Lower lobe of right lung (tissue), 2 donors: ENCODE measurements around the gene IRX1. TPM values are rescaled to one million over a fixed set of nuclear protein-coding genes. Genes with fewer than 3 reads are reported as not detected.

Source experiments
- ATAC-seq, 2 donors: fragments of 200-7000 bp; cut with Tn5 transposase; one replicate each; pipeline ENCODE4 v1.9.1; 2020 to 2022; ENCODE audit warnings: mild to moderate bottlenecking in 2 of 2, moderate library complexity in 2 of 2
- DNase-seq: peaks from one replicate; pipeline ENCODE4 v3.0.0-alpha.2; 2020
- H3K27ac ChIP-seq: fragments of 200-600 bp; one replicate; pipeline ENCODE4 v1.8.0; 2022
- H3K27me3 ChIP-seq: fragments of 200-600 bp; one replicate; pipeline ENCODE4 v1.8.0; 2022; ENCODE audit warnings: low read depth
- H3K36me3 ChIP-seq: fragments of 200-600 bp; one replicate; pipeline ENCODE4 v1.8.0; 2022; ENCODE audit warnings: mild to moderate bottlenecking
- H3K4me1 ChIP-seq: fragments of 200-600 bp; one replicate; pipeline ENCODE4 v1.8.0; 2022
- H3K4me3 ChIP-seq: fragments of 200-600 bp; one replicate; pipeline ENCODE4 v1.8.0; 2022; ENCODE audit warnings: mild to moderate bottlenecking
- H3K9me3 ChIP-seq: fragments of 200-600 bp; one replicate; pipeline ENCODE4 v1.8.0; 2022
- intact Hi-C: fragments of 100-400 bp; cut with DNase I; formaldehyde crosslinking; loops from one replicate; pipeline ENCODE4 v1.11.0; 2022
- total RNA-seq: library from RNA; stranded (reverse); fragmentation: NEBNext Ultra II Directional; extraction: Animal tissue kit (Norgen Biotek cat#: 25700); gene quantifications from one replicate; pipeline ENCODE4 v1.2.1, GENCODE V29; 2021
- TF ChIP-seq, protein P1 (sequence below): fragments of 200-600 bp; IDR thresholded peaks from one replicate; pipeline ENCODE4 v1.8.0; 2022; ENCODE audit warnings: antibody characterized with exemption, mild to moderate bottlenecking
- donor health status: DM: no; HTN: yes; CAD: no; lungs with severe emphysema.

IRX1 gene
- total RNA-seq, 1 donor from 2014 or later: 6.0 TPM

DNA sequence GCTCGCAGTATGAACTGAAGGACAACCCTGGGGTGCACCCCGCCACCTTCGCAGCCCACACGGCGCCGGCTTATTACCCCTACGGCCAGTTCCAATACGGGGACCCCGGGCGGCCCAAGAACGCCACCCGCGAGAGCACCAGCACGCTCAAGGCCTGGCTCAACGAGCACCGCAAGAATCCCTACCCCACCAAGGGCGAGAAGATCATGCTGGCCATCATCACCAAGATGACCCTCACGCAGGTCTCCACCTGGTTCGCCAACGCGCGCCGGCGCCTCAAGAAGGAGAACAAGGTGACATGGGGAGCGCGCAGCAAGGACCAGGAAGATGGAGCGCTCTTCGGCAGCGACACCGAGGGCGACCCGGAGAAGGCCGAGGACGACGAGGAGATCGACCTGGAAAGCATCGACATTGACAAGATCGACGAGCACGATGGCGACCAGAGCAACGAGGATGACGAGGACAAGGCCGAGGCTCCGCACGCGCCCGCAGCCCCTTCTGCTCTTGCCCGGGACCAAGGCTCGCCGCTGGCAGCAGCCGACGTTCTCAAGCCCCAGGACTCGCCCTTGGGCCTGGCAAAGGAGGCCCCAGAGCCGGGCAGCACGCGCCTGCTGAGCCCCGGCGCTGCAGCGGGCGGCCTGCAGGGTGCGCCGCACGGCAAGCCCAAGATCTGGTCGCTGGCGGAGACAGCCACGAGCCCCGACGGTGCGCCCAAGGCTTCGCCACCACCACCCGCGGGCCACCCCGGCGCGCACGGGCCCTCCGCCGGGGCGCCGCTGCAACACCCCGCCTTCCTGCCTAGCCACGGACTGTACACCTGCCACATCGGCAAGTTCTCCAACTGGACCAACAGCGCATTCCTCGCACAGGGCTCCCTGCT is 3.8 kb downstream of the IRX1 start:
- H3K9me3 ChIP-seq: no peaks in the 10 kb centered on the region
- H3K27me3 ChIP-seq: peaks cover 92% of the 10 kb centered on the region
- peak; percentile 30 to 46 for ATAC-seq
- H3K4me1 ChIP-seq: peaks cover 25% of the 10 kb centered on the region
- no peaks in the 10 kb centered on the region for H3K36me3 ChIP-seq
- intact Hi-C loops: no loop called here
- TF ChIP-seq, protein P1, sequence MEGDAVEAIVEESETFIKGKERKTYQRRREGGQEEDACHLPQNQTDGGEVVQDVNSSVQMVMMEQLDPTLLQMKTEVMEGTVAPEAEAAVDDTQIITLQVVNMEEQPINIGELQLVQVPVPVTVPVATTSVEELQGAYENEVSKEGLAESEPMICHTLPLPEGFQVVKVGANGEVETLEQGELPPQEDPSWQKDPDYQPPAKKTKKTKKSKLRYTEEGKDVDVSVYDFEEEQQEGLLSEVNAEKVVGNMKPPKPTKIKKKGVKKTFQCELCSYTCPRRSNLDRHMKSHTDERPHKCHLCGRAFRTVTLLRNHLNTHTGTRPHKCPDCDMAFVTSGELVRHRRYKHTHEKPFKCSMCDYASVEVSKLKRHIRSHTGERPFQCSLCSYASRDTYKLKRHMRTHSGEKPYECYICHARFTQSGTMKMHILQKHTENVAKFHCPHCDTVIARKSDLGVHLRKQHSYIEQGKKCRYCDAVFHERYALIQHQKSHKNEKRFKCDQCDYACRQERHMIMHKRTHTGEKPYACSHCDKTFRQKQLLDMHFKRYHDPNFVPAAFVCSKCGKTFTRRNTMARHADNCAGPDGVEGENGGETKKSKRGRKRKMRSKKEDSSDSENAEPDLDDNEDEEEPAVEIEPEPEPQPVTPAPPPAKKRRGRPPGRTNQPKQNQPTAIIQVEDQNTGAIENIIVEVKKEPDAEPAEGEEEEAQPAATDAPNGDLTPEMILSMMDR: peak; percentile 17
- no peak for DNase-seq
- H3K4me3 ChIP-seq: no peak overlapping the region
- H3K27ac ChIP-seq: no peak overlapping the region

DNA sequence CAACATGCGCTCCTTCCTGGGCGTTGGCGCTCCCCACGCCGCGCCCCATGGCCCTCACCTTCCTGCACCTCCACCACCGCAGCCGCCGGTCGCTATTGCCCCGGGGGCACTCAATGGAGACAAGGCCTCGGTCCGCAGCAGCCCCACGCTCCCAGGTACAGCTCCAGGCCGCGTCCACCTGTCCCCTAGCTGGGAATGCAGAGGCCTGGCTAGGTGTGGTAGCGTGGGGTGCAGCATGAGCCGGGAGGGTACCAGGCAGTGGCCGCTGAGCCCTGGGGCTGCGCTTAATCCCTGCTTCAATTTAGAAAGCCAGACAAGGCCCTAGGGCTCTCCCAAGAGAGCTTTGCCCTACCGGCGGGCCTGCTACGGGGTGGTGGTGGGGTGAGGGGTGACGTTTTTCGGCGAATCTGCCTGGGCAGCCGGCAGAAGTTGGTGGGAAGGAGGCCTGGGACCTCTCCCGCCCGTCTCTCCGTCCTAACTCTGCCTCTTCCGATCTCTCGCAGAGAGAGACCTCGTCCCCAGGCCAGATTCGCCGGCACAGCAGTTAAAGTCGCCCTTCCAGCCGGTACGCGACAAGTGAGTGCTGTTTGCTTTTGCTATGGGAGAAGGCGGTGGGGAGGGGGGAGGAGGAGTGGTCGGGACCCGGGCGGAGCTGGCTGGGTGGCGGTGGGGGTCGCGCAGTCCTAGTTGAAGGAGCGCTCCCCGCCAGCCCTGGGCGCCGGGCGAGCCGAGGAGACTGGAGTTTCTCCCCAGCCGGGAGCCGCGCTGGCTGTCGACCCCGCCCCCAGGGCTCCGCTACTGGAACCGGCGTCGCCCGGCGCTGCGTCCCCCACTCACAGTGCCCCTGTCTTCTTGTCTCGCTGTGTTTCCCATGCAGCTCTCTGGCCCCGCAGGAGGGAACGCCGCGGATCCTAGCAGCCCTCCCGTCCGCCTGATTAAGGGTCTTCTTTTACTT is 4.8 kb downstream of the IRX1 start:
- Histone ChIP-seq H3K4me1 (peaks cover 16% of the 10 kb centered on the region), H3K27ac (no peak overlapping the region), H3K4me3 (peak overlapping the region; percentile 19), H3K27me3 (peaks cover 92% of the 10 kb centered on the region), H3K9me3 (no peaks in the 10 kb centered on the region), H3K36me3 (no peaks in the 10 kb centered on the region)
- intact Hi-C loops: no loop called here
- DNase-seq: no peak
- no peak for ATAC-seq
- TF ChIP-seq, protein P1: no peak

DNA sequence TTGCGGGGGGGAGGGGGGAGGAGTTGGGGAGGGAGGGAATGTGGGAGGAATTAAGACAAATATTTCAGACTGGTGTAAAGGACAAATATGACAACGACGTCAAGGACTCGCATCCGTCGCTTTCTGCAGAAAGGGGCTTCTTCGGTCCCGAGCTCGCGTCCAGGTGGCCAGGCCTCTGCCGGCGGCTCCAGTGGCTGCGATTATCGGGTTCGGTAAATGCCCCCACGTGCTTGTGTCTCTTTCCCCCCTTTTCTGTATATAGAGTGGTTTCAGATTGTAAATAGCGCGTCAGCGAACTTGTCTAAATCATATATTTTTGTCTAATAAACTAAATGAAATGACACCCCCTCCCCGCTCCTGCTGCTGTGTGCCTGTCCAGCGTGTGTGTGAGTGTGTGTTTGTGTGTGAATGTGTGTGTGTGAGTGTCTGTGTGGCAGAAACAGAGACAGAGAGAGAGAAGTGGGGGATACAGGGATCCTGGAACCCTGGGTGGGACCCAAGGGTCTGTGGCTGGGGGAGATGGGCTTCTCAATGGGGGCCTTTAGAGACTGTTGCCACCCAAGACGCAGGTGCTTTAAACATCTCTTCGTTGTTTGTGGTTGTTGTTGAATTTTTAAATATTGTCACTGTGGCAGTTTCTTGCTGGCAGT is 5.6 kb downstream of the IRX1 start:
- Histone ChIP-seq H3K4me1 (peaks cover 16% of the 10 kb centered on the region), H3K9me3 (no peaks in the 10 kb centered on the region), H3K4me3 (peak overlapping the region; percentile 19), H3K27ac (no peak overlapping the region), H3K36me3 (no peaks in the 10 kb centered on the region), H3K27me3 (peaks cover 97% of the 10 kb centered on the region)
- ATAC-seq (no peak), DNase-seq (no peak)
- intact Hi-C loops: no loop called here
- TF ChIP-seq, protein P1: no peak

DNA sequence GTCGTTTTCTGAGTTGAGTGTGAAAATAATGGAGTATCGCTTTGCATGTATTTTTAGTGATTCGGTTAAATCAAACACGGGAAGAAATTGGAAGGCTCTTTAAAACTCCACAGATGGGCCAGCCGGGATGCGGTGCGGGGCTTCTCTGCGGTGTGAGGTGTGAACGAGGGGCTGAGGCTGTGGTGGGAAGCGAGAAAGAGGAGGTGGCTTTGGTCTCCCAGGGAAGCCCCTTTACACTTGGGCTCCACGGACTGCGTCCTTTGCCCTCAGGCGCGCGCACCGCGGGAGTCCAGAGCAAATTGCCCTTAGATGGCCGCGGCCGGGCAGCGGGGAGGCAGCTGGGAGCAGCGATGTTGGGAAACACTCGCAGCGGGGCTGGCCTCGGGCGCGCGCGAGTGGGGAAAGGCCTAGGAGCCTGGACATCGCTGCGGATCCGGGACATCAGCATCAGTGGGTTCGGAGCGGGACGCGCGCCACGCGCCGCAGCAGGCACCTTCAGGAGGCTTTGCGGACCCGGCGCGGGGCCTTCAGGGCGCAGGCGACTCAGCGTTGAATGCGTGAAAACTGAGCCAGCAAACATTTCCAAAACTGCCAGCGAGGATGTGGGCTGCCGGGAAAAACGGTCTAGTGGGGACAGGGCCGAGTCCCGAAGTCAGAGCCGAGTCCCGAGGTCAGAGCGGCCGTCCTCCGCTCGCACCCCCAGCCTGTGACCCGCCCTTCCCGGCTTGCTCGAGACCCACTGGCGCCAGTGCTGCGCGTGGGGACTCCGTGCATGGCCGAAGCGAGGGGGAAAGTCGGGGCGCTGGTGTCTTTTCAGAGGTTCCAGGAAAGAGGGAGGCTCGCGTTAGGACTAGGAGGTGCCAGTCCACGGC is 6.5 kb downstream of the IRX1 start:
- no peaks in the 10 kb centered on the region for H3K36me3 ChIP-seq
- TF ChIP-seq, protein P1: no peak
- peaks cover 10% of the 10 kb centered on the region for H3K4me1 ChIP-seq
- no peak for ATAC-seq
- intact Hi-C loops: no loop called here
- H3K4me3 ChIP-seq: no peak overlapping the region
- DNase-seq: no peak
- no peaks in the 10 kb centered on the region for H3K9me3 ChIP-seq
- H3K27me3 ChIP-seq: peaks cover 94% of the 10 kb centered on the region
- no peak overlapping the region for H3K27ac ChIP-seq
